Pulmonary artery endothelial cell (primary cell): ENCODE results near the gene PRDX6. TPM values are rescaled to one million over a fixed set of nuclear protein-coding genes. Genes with fewer than 3 reads are reported as not detected.
"Not testable (repeated sequence)": the region's sequence is repeated elsewhere in the genome, so short reads cannot be mapped to it uniquely, and the experiment has no call there.

Source experiments
- DNase-seq: peaks from one replicate; pipeline ENCODE4 v3.0.0-alpha.2; 2011; ENCODE audit warnings: low read depth, low spot score
- total RNA-seq: library from RNA; depleted of rRNA; stranded (reverse); fragments of >200 nt; gene quantifications from 2 replicates; pipeline ENCODE4 v1.2.3, GENCODE V29; 2014

The PRDX6 gene
- total RNA-seq, 1 donor from 2014 or later, result 183 TPM

DNA sequence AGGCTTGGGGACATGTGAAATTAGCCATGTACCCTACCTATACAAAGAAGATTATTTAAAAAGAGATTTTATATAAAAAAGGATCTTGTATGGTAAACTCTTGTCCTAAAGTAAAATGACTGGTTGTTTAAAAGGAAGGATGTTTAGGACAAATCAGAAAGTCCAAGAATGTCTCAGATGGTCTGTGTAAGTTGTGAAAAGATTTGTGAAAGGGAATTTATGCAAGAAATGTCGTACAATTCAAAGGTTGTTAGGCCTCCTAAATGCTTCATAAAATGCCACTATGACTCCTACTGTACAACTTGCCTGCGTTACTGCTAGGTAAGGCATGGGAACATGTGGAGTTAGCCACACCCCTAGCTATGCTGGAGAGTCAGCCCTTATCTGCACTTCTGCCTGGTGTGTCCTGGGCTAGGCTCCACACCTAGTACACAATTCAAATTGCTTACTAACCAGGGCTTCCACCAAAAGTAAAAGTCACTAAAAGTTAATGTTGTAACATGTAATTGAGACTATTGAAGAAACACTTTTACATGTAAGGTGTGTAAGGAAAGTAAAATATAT is 19.7 kb downstream of the PRDX6 start:
- DNase-seq, result no peak

GRCh38 chr1:173499729-173500128 is 22.6 kb downstream of the PRDX6 start:
- DNase-seq, result no peak

DNA sequence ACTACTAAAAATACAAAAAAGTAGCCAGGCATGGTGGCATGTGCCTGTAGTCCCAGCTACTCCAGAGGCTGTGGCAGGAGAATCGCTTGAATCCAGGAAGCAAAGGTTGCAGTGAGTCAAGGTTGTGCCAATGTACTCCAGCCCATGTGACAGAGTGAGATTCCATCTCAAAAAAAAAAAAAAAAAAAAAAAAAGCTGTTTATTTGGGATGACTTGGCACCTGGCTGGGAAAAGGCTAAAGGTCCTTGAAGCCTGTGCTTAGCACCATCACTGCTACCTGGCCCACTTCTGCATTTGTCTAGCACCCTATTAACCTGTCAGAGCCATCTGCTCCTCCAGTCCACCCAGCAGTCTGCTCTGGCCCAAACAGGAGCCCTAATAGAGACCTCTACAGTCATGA is 25.0 kb downstream of the PRDX6 start:
- DNase-seq, result no peak

DNA sequence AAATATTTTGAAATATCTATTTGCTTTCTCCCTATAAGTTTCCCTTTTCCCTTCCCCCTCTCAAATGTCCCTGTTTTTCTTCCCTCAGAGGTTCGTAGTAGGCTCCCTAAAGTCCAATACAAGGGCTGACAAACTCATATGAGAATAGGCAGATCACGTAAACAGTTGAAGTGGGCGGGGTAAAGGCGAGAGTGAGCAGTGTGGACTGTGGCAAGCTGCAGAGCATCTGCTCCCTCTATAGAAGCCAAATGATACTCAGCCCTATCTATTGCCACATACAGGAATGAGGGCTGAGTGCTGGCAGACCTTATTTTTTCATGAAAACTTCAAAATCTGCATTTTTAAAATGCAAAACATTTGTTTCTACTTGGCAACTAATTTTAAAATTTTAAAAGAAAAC is 26.3 kb downstream of the PRDX6 start:
- no peak for DNase-seq

DNA sequence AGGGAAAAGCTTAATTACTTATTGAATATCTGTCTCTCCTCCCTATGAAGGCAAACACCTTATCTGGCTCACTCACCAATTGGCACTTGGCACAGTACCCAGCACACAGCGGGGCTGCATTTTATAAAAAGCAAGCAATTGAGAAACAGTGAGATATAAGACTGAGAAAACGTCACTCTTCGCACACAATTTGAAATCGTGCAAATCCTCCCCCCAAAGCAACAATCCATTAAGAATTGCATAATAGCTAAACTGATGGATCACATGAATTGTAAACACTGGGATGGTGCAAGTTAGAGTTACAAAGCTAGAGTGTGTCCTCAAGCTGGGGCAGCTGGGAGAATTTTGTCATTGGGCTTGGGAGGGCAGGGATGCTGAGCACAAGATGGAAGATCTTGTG is 27.1 kb downstream of the PRDX6 start:
- DNase-seq, result no peak

DNA sequence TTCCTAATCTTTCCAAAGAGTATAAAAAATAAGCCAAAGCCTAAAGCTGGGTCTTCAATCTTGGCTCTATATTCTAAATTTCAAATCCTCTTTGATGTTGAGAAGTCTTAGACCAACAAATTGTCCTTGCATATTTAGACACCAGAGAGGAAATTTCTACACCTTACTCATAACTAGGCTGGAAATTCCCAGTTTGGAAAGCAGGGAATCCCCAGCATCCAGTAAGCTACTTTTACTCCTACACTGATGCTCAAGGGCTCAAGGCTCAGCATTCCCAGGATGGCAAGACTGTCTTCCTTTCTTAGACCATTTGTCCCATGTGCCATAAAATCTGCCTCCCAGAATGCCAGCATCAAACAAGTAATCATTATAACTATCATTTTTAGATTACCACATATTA is 28.3 kb downstream of the PRDX6 start:
- DNase-seq, result no peak

DNA sequence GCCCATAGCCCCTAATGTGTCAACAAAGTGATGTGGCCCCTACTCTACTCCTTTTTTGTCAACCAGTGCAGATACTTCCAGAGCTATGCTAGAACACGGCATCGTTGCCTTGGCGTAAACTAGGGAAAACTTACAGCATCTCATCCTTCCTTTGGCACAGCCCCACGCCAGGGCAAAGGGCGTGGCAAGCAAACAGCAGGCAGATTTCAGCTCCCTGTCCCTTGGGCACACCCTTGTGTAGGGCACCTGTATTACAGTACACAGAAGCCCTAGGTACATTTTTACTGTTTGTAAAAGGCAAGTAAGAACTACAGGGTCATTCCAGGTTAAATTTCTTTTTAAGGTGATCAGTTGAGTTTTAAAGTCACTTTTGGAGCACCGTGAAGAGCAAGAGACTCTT is 29.3 kb downstream of the PRDX6 start:
- DNase-seq, result no peak

DNA sequence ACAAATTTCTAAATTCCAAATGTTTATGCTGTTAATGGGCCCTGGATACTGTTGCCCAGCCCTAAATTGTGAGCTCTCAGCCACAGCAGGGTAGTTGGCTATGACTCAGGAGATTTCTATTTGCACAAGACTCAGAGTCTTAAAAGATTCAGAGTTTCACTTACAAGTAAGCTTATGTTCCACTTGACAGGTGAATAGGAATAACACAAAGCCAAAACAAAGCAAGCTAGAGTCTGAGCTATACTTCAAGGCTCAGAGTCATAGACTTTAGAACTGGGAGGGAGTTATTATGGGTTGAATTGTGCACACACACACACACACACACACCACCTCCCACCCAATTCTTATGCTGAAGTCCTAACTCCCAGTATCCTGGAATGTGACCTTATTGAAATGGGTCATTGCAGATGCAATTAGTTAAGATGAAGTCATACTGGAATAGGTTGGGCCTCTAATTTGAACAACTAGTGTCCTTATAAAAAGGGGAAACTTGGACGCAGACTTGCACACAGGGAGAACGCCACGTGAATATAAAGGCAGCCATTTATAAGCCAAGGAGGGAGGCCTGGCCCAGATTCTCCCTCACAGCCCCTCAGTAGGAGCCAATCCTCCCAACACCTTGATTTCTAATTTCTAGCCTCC is 30.2 kb downstream of the PRDX6 start:
- no peak for DNase-seq

GRCh38 chr1:173507847-173508209 is 30.7 kb downstream of the PRDX6 start:
- DNase-seq, result no peak

GRCh38 chr1:173508541-173508940 is 31.4 kb downstream of the PRDX6 start:
- DNase-seq, result no peak

GRCh38 chr1:173509797-173510196 is 32.7 kb downstream of the PRDX6 start:
- no peak for DNase-seq

- DNase-seq, result not testable (repeated sequence)
Observed at GRCh38 chr1:173514503-173514902, 37.4 kb downstream of the PRDX6 start.

GRCh38 chr1:173520799-173521198 is 43.7 kb downstream of the PRDX6 start:
- no peak for DNase-seq

- DNase-seq, result no peak
Observed at GRCh38 chr1:173523329-173523728, 46.2 kb downstream of the PRDX6 start.

- DNase-seq, result no peak
Observed at GRCh38 chr1:173525926-173526325, 48.8 kb downstream of the PRDX6 start.

GRCh38 chr1:173527151-173527826 is 50.2 kb downstream of the PRDX6 start:
- DNase-seq, result no peak

DNA sequence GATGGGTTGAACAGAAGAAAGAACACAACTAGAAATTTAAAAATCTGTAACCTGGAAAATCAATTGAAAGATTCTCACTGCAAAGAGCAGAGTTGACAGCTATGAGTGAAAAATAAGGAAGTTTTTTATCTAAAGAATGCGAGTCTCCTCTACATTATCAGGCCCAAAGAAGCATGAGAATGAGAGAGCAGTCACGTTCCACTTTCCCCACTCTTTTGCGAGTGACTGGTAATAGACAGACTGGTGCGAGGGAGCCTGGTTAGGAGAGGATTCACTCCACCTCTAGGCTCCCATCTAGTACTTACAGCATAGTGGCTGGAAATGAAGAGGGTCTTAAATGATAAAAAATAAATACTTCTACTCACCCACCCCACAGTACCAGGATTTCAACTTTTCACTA is 52.0 kb downstream of the PRDX6 start:
- DNase-seq, result no peak

GRCh38 chr1:173530795-173531693 is 53.9 kb downstream of the PRDX6 start:
- no peak for DNase-seq

- no peak for DNase-seq
Observed at GRCh38 chr1:173532237-173532636, 55.1 kb downstream of the PRDX6 start.

DNA sequence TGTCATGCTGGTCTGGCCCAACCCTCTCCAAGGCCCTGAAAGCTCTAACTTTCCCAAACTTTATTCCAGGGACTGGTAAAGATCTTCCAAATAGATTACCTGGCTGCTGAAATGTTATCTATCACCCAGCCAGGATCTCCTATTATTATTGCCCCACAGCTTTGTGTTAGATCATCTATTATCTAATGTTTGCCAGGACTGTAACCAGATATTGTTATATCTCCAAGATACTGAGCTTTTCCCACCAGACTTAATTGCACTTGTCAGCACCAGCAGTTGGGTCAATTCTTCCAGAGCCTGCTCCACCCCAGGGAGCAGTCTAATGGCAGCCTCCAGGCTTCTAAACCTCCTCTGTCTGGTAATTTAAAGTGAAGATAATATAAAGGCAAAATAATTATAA is 59.1 kb downstream of the PRDX6 start:
- no peak for DNase-seq
